GM19035 (cell line): ENCODE results near the gene SLC50A1.

Experiments used
- ATAC-seq: cut with Tn5 transposase; IDR thresholded peaks from one replicate; pipeline ENCODE4 v1.9.1; 2021; ENCODE audit not compliant: unreplicated experiment

SLC50A1 gene, protein sequence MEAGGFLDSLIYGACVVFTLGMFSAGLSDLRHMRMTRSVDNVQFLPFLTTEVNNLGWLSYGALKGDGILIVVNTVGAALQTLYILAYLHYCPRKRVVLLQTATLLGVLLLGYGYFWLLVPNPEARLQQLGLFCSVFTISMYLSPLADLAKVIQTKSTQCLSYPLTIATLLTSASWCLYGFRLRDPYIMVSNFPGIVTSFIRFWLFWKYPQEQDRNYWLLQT

DNA sequence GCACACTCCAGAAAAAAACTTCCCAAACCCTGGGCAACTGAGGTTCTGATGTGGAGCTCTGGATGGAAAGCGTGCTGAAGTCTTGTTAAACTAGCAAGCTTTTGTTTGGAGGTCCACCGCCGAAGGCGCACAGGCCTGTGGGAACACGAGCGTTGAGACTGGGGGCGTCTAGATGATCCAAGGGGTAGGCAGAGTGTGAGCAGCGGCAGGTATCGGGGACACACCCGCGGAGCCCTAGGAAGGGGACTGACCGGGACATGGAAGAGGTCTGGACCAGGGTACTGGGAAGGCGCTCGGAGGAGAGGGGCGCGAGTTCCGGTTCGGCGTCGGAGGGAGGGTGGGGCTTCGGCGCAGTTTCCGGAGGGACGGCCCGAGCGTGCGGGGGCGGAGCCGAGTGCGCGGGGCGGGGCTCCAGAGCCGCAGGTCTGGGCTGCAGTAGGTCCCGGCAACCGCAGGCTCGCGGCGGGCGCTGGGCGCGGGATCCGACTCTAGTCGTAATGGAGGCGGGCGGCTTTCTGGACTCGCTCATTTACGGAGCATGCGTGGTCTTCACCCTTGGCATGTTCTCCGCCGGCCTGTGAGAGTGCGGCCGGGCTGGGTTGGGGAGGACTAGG is at the start of gene SLC50A1:
SLC50A1 (plus strand) TSS at position 438 of the 614 bp plus-strand sequence; CDS start at position 498, 60 bp downstream.
- peak; percentile 71 for ATAC-seq

- no peak for ATAC-seq
These were observed 49.4 kb upstream of the SLC50A1 start for GRCh38 chr1:155086128-155086741.

DNA sequence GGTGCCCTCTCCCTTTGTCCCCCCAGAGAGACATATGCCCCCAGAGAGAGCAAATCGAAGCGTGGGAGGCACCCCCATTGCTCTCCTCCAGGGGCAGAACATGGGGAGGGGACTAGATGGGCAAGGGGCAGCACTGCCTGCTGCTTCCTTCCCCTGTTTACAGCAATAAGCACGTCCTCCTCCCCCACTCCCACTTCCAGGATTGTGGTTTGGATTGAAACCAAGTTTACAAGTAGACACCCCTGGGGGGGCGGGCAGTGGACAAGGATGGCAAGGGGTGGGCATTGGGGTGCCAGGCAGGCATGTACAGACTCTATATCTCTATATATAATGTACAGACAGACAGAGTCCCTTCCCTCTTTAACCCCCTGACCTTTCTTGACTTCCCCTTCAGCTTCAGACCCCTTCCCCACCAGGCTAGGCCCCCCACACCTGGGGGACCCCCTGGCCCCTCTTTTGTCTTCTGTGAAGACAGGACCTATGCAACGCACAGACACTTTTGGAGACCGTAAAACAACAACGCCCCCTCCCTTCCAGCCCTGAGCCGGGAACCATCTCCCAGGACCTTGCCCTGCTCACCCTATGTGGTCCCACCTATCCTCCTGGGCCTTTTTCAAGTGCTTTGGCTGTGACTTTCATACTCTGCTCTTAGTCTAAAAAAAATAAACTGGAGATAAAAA is 48.7 kb upstream of the SLC50A1 start:
- ATAC-seq, result no peak

DNA sequence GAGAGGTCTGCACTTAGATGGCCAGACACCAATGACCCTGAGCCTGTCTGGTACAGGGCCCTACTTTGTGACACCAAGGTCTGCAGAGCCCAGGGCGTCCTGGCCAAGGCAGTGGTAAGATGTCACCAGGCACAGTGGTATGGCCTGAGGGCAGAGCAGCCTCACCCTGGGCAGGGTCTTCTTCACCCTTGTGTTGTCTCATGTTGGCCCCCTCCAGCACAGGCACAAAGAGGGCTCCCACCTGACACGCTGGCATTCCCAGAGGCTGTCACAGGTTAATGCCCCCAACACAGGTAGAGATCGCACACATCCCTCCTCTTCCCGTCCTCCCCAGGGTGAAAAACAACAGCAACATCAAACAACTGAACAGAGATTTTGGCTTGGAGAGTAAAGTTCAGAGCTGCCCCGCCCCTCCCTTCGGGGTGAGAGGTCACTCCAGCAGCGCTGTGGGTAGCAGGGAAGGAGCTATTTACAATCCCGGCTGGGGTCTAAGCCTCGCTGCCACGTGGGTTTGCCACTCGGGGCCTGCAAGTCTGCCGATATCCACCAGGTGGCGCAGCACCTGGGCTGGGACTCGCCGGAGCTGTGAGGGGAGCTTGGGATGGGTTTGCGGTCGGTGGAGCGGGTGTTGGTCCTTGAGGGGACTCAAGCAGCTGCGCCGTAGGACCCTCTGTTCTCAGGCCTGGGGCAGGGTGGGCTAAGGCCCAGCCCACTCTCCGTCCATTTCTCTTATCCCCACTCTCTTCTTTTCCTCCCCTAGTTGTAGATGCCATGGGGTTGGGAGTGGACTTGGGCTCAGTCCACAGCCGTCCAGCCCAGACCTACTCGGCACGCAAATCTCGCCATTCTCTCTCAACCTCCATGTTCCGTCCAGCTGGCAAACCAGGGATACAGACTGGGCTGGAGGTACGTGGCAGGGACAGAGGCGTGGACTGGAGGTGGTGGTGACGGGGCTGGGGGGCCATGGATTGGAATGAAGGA is 44.3 kb upstream of the SLC50A1 start:
- no peak for ATAC-seq

DNA sequence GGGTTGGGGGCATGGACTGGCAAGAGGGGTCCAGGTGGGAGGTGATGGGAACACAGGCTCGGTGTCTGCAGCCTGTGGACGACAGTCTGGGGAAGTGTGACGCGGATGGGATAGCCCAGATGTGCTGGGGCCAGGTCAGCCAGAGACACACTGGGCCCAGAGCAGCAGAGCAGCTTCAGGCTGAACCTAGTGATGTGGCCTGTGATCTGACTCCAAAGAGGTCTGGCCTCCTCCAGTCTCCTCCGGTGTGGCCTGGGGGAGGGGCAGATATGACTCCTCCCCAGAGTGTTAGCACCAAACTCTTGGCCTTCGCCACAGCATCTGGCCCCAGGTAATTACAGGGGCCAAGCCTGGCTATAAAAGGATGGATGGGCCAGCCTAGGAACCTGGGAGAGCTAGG is 43.5 kb upstream of the SLC50A1 start:
- no peak for ATAC-seq

GRCh38 chr1:155092641-155093040 is 43.0 kb upstream of the SLC50A1 start:
- ATAC-seq, result no peak

DNA sequence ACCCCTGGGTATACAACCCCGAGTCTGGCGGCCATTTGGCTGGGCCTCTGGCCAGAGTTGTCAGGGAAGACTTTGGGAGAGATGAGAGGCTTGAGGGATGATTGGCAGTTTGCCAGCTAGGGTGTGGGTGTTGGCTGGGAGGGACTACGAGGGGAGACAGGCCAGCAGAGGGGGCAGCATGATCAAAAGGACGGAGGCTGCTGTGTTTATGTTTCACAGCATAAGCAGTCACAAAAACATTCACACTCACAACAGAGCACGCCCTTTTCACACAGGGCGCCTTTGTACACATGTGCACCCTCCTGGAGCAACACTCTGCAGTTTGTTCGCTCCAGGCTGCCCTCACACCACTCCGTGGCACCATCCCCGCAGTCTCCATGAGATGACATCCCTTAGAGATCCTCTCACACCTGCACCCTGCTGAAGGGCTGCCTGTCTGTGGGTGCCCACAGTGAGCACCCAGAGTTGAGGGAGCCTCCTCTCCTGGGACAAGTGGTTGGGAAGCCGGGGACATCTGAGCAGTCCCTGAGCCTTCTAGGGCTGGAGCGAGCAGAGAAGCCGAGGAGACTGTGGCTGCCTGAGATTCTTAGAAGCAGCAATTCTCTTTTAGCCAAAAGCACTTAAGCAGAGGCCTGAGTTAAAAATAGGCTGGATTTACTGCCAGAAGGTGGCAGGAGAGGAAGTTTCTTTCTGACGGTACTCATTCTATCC is 41.6 kb upstream of the SLC50A1 start:
- no peak for ATAC-seq

DNA sequence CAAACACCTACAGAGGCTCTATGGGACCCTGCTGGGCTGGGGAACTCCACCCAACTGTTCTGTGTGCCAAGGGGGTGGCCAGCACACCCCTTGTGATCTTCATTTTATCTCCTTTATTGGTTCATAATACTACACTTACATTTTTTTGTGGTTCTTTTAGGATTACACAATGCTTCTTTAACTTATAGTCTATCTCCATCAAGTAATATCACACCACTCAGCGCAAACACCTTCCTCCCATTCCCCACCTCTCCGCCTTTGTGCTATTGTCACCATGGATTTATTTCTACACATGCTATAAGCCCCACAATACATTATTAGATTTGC is 41.1 kb upstream of the SLC50A1 start:
- ATAC-seq, result no peak

- no peak for ATAC-seq
These were observed 36.3 kb upstream of the SLC50A1 start for GRCh38 chr1:155099331-155099730.

DNA sequence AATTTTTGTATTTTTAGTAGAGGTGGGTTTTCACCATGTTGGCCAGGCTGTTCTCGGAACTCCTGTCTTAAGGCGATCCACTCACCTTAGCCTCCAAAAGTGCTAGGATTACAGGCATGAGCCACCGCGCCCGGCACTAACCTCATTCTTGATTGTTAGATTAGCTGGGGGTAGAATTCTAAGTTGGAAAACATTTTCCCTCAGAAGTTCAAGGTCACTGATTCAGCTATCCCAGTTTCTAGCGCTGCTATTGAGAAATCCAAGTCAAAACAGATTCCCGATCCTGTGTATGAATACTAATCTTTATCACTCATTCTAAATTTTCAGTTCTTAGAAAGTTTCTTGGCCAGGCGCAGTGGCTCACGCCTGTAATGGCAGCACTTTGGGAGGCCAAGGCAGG is 32.3 kb upstream of the SLC50A1 start:
- no peak for ATAC-seq

- no peak for ATAC-seq
These were observed 30.8 kb upstream of the SLC50A1 start for GRCh38 chr1:155104605-155105534.

DNA sequence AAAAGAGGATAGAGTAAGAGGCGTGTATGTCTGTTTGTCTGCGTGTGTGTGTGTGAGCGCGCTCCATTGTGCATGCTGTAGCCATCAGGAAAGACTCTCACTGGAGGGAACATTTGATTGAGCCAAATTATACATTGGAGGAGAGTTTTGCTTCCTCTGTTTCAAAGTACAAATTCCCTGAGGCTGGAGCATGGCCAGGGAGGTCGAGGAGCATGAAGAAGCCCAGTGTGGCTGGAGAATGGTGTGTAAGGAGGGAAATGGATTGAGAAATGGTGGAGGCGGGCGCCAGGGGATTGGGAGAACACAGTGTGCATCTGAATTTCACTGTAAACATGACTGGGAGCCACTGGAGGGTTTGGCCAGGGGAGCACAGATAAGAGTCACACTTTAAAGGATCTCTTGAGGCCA is 30.0 kb upstream of the SLC50A1 start:
- ATAC-seq, result no peak

DNA sequence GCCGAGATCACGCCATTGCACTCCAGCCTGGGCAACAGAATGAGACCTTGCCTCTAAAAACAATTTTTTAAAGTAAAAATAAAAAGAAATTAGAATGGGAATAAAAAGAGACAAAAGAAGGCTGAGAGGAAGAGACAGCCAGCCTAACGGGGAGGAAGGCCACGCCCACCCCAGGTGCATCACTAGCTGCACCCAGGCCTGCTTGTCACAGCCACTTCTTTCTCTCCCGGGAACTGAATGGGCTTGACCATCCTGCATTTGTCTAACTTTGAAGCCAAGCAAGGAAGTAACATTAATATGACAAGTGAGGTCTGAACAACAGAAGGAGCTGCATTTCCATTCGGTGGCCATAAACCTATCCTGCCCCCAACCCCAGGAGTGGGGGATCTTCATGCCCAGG is 28.8 kb upstream of the SLC50A1 start:
- no peak for ATAC-seq

- no peak for ATAC-seq
These were observed 28.1 kb upstream of the SLC50A1 start for GRCh38 chr1:155107309-155108264.

- ATAC-seq, result no peak
These were observed 27.4 kb upstream of the SLC50A1 start for GRCh38 chr1:155108296-155108695.

- ATAC-seq, result no peak
These were observed 25.3 kb upstream of the SLC50A1 start for GRCh38 chr1:155110381-155110780.

- no peak for ATAC-seq
These were observed 24.8 kb upstream of the SLC50A1 start for GRCh38 chr1:155110826-155111225.

DNA sequence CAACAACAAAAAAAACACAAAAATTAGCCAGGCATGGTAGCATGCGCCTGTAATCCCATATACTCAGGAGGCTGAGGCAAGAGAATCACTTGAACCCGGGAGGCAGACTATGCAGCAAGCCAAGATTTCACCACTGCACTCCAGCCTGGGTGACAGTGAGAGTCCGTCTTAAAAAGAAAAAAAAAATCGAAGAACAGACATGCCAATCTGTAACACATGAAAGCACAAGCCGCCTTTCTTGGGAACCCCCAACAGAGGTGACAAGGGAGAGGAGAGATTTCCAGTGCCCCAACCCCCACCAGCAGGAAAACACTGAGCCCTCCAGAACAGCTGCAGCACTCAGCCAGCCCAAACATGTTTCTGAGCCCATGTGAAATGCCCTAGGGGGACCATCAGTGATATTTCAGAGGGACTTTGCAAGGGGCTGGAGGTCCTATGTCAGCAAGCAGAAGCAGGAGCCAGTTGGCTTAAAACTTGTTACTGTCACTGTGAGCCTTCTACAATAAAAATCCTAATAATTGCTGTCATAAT is 22.1 kb upstream of the SLC50A1 start:
- ATAC-seq, result no peak
